B cell (primary cell): ENCODE results near the gene KLK13. TPM values are rescaled to one million over a fixed set of nuclear protein-coding genes. Genes with fewer than 3 reads are reported as not detected.

Experiments used
- ATAC-seq: fragments of 200-7000 bp; cut with Tn5 transposase; one replicate; pipeline ENCODE4 v1.10.0; 2021; ENCODE audit warnings: low read depth, mild to moderate bottlenecking, moderate number of reproducible peaks, moderate library complexity
- CTCF ChIA-PET: fragments of 350-600 bp; sonication (Branson Sonifier 250); formaldehyde crosslinking; loops from one replicate; lab custom pipeline; 2021; ENCODE audit warnings: antibody characterized with exemption, inconsistent platforms; lab: Charles Lee
- POLR2A ChIA-PET: fragments of 350-600 bp; sonication (Branson Sonifier 250); formaldehyde crosslinking; loops from one replicate; lab custom pipeline; 2021; ENCODE audit warnings: antibody characterized with exemption; lab: Charles Lee
- DNase-seq: peaks from one replicate; pipeline ENCODE4 v3.0.0; 2013
- H2AFZ ChIP-seq: 2 replicates; pipeline ENCODE4 v1.6.1; 2012; ENCODE audit warnings: mild to moderate bottlenecking, low read depth, low read length; ENCODE audit not compliant: insufficient read depth, poor library complexity, severe bottlenecking
- H3K27ac ChIP-seq, 2 donors: 1 replicate in 1 of 2; 2 replicates in 1 of 2; pipeline ENCODE4 v1.5.1; 2012 to 2013; ENCODE audit warnings: low read length in 2 of 2, mild to moderate bottlenecking in 2 of 2, moderate library complexity in 1 of 2
- H3K27me3 ChIP-seq, 4 experiments: fragments of 200-600 bp in 1 of 4; sonication (generic) in 1 of 4; replicated peaks in 1 of 4; 1 replicate in 2 of 4; 2 replicates in 2 of 4; pipeline versions ENCODE4 v1.6.1 to v1.7.0; 2013 to 2016; ENCODE audit warnings: low read length in 3 of 4, mild to moderate bottlenecking in 2 of 4, mixed read lengths in 1 of 4, moderate library complexity in 1 of 4; ENCODE audit not compliant: insufficient read depth in 4 of 4, control insufficient read depth in 3 of 4; ENCODE audit errors: control extremely low read depth in 1 of 4
- H3K36me3 ChIP-seq, 2 experiments: replicated peaks in 1 of 2; 1 replicate in 1 of 2; 2 replicates in 1 of 2; pipeline versions ENCODE4 v1.6.1 to v1.7.1; 2013; ENCODE audit warnings: low read length in 1 of 2; ENCODE audit not compliant: insufficient read depth in 2 of 2, control insufficient read depth in 1 of 2; ENCODE audit errors: control extremely low read depth in 1 of 2, extremely low read depth in 1 of 2
- H3K4me1 ChIP-seq, 2 donors: fragments of 200-600 bp in 1 of 2; sonication (generic) in 1 of 2; 1 replicate in 1 of 2; 2 replicates in 1 of 2; pipeline versions ENCODE4 v1.5.1 to v1.6.1; 2013 to 2017; ENCODE audit warnings: low read length in 2 of 2; ENCODE audit not compliant: control insufficient read depth in 2 of 2, insufficient read depth in 2 of 2
- H3K4me2 ChIP-seq: replicated peaks from 2 replicates; pipeline ENCODE3; 2012; ENCODE audit warnings: mild to moderate bottlenecking, low read depth, low read length; ENCODE audit not compliant: poor library complexity, severe bottlenecking
- H3K4me3 ChIP-seq, 5 experiments: fragments of 200-600 bp in 1 of 5; sonication (generic) in 1 of 5; 1 replicate in 3 of 5; 2 replicates in 2 of 5; pipeline versions ENCODE4 v1.5.1 to v1.7.0; 2011 to 2016; ENCODE audit warnings: low read length in 4 of 5, mild to moderate bottlenecking in 4 of 5, low read depth in 2 of 5, control low read depth in 1 of 5, moderate library complexity in 1 of 5; ENCODE audit not compliant: insufficient read depth in 1 of 5; ENCODE audit errors: control extremely low read depth in 1 of 5, extremely low read depth in 1 of 5
- H3K79me2 ChIP-seq: fragments of 200-600 bp; sonication (generic); one replicate; pipeline ENCODE4 v1.6.0; 2016; ENCODE audit warnings: low read length; ENCODE audit not compliant: control insufficient read depth, insufficient read depth
- H3K9ac ChIP-seq: fragments of 200-600 bp; sonication (generic); 2 replicates; pipeline ENCODE4 v1.6.1; 2017; ENCODE audit warnings: mild to moderate bottlenecking, low read length, moderate library complexity
- H3K9me3 ChIP-seq, 3 donors: one replicate each; pipeline versions ENCODE4 v1.6.1 to v1.7.1; 2013; ENCODE audit warnings: low read length in 2 of 3; ENCODE audit not compliant: control insufficient read depth in 2 of 3, insufficient read depth in 1 of 3; ENCODE audit errors: control extremely low read depth in 1 of 3
- H4K20me1 ChIP-seq: 2 replicates; pipeline ENCODE4 v1.6.0; 2012; ENCODE audit warnings: mild to moderate bottlenecking, low read length; ENCODE audit not compliant: insufficient read depth, control insufficient read depth, poor library complexity, severe bottlenecking
- H3K27ac Mint-ChIP-seq: one replicate; pipeline ENCODE4 v1.8.0; 2021; ENCODE audit warnings: mixed read lengths
- H3K27me3 Mint-ChIP-seq: one replicate; pipeline ENCODE4 v1.8.0; 2021; ENCODE audit warnings: mixed read lengths
- H3K4me1 Mint-ChIP-seq: one replicate; pipeline ENCODE4 v1.8.0; 2021; ENCODE audit warnings: mixed read lengths
- H3K4me3 Mint-ChIP-seq: one replicate; pipeline ENCODE4 v1.8.0; 2021; ENCODE audit warnings: mixed read lengths
- H3K9me3 Mint-ChIP-seq: one replicate; pipeline ENCODE4 v1.8.0; 2022; ENCODE audit warnings: mixed read lengths; ENCODE audit not compliant: insufficient read depth
- EZH2 ChIP-seq: IDR thresholded peaks from 2 replicates; pipeline ENCODE4 v1.6.1; 2012; ENCODE audit warnings: borderline replicate concordance, low read depth, mild to moderate bottlenecking, moderate library complexity, low read length; ENCODE audit not compliant: insufficient read depth, poor library complexity, severe bottlenecking
- WGBS: methylation state at CpG from one replicate; pipeline ENCODE4 v1.1.5; 2013; ENCODE audit warnings: missing lambda C conversion rate; ENCODE audit not compliant: insufficient coverage; 5-methylcytosine and 5-hydroxymethylcytosine counted together
- intact Hi-C: fragments of 100-400 bp; cut with micrococcal nuclease; formaldehyde crosslinking; loops from one replicate; pipeline ENCODE4 v1.10.0; 2022
- polyA plus RNA-seq: library from polyadenylated mRNA; depleted of rRNA; stranded (reverse); fragments of >200 nt; gene quantifications from 2 replicates; pipeline ENCODE4 v1.2.3, GENCODE V29; 2012
- total RNA-seq, 2 donors: library from RNA; stranded (reverse); fragments of 120-200 nt in 1 of 2; gene quantifications; 1 replicate in 1 of 2; 2 replicates in 1 of 2; pipeline versions ENCODE4 v1.2.3 to v1.2.4, GENCODE V29; 2013 to 2022
- TF ChIP-seq, protein P1 (sequence below): fragments of 200-600 bp; IDR thresholded peaks from one replicate; pipeline ENCODE4 v1.8.0; 2022; ENCODE audit warnings: antibody characterized with exemption, mild to moderate bottlenecking

KLK13 gene
- total and polyA plus RNA-seq, 2 donors (not counting 1 experiment from before 2014, with no cell fraction given) = not detected

DNA sequence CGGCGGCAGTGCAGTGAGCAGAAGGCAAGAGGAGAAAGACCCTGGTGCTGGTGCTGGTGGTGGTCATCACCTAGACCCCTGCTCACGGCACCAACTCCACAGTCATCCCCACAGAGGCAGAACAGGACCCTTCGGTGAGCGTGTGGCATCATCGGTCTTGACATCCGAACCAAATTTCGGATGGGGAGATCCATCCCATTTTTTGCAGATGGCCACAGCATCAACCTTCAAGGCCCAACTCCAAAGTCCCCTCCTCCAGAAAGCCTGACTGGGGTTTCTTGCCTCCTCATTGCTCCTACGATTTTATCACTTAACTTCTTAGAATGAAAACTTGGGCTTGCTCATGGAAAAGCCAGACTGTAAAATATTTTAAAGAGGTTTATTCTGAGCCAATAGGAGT, 21.4 kb downstream of the KLK13 start:
- H3K27ac Mint-ChIP-seq = no peak overlapping the region
- H3K4me3 Mint-ChIP-seq = no peak overlapping the region
- Histone ChIP-seq H3K4me2 (no peak overlapping the region), H3K9ac (no peak overlapping the region), H3K4me1 (no peaks in the 10 kb centered on the region), H3K36me3 (no peaks in the 10 kb centered on the region), H3K79me2 (no peaks in the 10 kb centered on the region), H2AFZ (no peak overlapping the region), H3K4me3 (no peak overlapping the region), H3K9me3 (no peaks in the 10 kb centered on the region), H4K20me1 (no peaks in the 10 kb centered on the region), H3K27me3 (no peaks in the 10 kb centered on the region), H3K27ac (no peak overlapping the region)
- no peak for TF ChIP-seq EZH2
- TF ChIP-seq, protein P1, sequence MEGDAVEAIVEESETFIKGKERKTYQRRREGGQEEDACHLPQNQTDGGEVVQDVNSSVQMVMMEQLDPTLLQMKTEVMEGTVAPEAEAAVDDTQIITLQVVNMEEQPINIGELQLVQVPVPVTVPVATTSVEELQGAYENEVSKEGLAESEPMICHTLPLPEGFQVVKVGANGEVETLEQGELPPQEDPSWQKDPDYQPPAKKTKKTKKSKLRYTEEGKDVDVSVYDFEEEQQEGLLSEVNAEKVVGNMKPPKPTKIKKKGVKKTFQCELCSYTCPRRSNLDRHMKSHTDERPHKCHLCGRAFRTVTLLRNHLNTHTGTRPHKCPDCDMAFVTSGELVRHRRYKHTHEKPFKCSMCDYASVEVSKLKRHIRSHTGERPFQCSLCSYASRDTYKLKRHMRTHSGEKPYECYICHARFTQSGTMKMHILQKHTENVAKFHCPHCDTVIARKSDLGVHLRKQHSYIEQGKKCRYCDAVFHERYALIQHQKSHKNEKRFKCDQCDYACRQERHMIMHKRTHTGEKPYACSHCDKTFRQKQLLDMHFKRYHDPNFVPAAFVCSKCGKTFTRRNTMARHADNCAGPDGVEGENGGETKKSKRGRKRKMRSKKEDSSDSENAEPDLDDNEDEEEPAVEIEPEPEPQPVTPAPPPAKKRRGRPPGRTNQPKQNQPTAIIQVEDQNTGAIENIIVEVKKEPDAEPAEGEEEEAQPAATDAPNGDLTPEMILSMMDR = no peak
- peaks cover 2% of the 10 kb centered on the region for H3K9me3 Mint-ChIP-seq
- 72% methylated on average over 6 of the region's 9 CpGs for WGBS
- POLR2A ChIA-PET = no interaction called here
- H3K27me3 Mint-ChIP-seq = peaks cover 11% of the 10 kb centered on the region
- CTCF ChIA-PET = no interaction called here
- ATAC-seq (no peak), DNase-seq (no peak)
- H3K4me1 Mint-ChIP-seq = no peaks in the 10 kb centered on the region
- intact Hi-C loops = no loop called here

DNA sequence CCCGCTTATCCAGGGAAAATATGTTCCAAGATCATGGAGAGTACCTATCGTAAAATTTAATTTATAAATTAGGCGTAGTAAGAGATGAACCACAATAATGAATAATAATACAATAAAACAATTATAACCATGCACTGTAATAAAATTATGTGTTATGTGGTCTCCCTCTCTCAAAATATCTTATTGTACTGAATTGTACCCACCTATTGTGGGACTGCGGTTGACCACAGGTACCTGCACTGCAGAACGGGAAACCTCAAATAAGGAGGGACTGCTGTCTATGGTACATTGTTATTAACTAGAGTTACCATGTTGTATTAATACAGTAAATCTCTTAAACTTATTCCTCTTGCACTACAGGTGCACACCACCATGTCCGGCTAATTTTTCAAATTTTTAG, 24.7 kb downstream of the KLK13 start:
- H4K20me1 ChIP-seq = no peaks in the 10 kb centered on the region
- no peaks in the 10 kb centered on the region for H3K4me1 ChIP-seq
- H3K9me3 ChIP-seq = no peaks in the 10 kb centered on the region
- TF ChIP-seq, protein P1 = no peak
- TF ChIP-seq EZH2 = no peak
- no peak overlapping the region for H3K4me3 ChIP-seq
- POLR2A ChIA-PET = no interaction called here
- WGBS = no CpG with 5 or more reads among the region's 6 CpGs
- Mint-ChIP-seq H3K4me1 (no peaks in the 10 kb centered on the region), H3K27ac (no peak overlapping the region), H3K4me3 (no peak overlapping the region), H3K9me3 (peaks cover 2% of the 10 kb centered on the region), H3K27me3 (peaks cover 10% of the 10 kb centered on the region)
- no peak overlapping the region for H3K9ac ChIP-seq
- no peaks in the 10 kb centered on the region for H3K27me3 ChIP-seq
- DNase-seq (no peak), ATAC-seq (no peak)
- no peak overlapping the region for H2AFZ ChIP-seq
- no peaks in the 10 kb centered on the region for H3K79me2 ChIP-seq
- H3K27ac ChIP-seq = no peak overlapping the region
- intact Hi-C loops = no loop called here
- no peak overlapping the region for H3K4me2 ChIP-seq
- CTCF ChIA-PET = no interaction called here
- no peaks in the 10 kb centered on the region for H3K36me3 ChIP-seq
